HepG2 (cell line): ENCODE results near the gene APRT. TPM values are rescaled to one million over a fixed set of nuclear protein-coding genes. Genes with fewer than 3 reads are reported as not detected.
A peak's percentile ranks its signal among the peaks of the same experiment; 100 is the strongest.

Source experiments
- DRAP1 ChIP-seq: IDR thresholded peaks from 2 replicates; pipeline ENCODE4 v1.6.1; 2016; ENCODE audit warnings: missing genetic modification reagents, missing compliant biosample characterization
- ELK4 ChIP-seq: sonication (generic); formaldehyde crosslinking; IDR thresholded peaks from 2 replicates; pipeline ENCODE4 v1.9.0; 2021; ENCODE audit warnings: missing genetic modification reagents, borderline replicate concordance
- FIP1L1 ChIP-seq: fragments of 200-400 bp; formaldehyde crosslinking; IDR thresholded peaks from 2 replicates; pipeline ENCODE4 v1.6.1; 2018; ENCODE audit warnings: low read depth, mild to moderate bottlenecking, low read length, moderate library complexity, borderline replicate concordance; ENCODE audit not compliant: insufficient read depth
- JUND ChIP-seq: sonication (generic); formaldehyde crosslinking; IDR thresholded peaks from 2 replicates; pipeline ENCODE4 v1.8.0; 2022; ENCODE audit warnings: mild to moderate bottlenecking, missing genetic modification reagents
- MXI1 ChIP-seq: IDR thresholded peaks from 3 replicates; pipeline ENCODE4 v1.6.1; 2012; ENCODE audit warnings: low read depth, low read length, inconsistent platforms, borderline replicate concordance
- PHF20 ChIP-seq: sonication (generic); formaldehyde crosslinking; IDR thresholded peaks from 2 replicates; pipeline ENCODE4 v1.5.0; 2020; ENCODE audit warnings: mild to moderate bottlenecking, missing genetic modification reagents
- PPARG ChIP-seq: conservative IDR thresholded peaks from 2 replicates; pipeline ENCODE4 v1.6.1; 2016; ENCODE audit warnings: missing biosample characterization, missing genetic modification reagents
- SMAD1 ChIP-seq: sonication (generic); formaldehyde crosslinking; IDR thresholded peaks from 2 replicates; pipeline ENCODE4 v1.4.0; 2020; ENCODE audit warnings: missing genetic modification reagents, low read depth, mild to moderate bottlenecking, borderline replicate concordance
- SNAPC4 ChIP-seq: sonication (generic); formaldehyde crosslinking; IDR thresholded peaks from 2 replicates; pipeline ENCODE4 v1.4.0; 2020; ENCODE audit warnings: mild to moderate bottlenecking, missing genetic modification reagents
- SYNCRIP ChIP-seq: fragments of 200-400 bp; formaldehyde crosslinking; IDR thresholded peaks from 2 replicates; pipeline ENCODE4 v1.6.1; 2018; ENCODE audit warnings: mild to moderate bottlenecking, low read depth, low read length; ENCODE audit not compliant: insufficient read depth
- ZBTB20 ChIP-seq: sonication (generic); formaldehyde crosslinking; IDR thresholded peaks from 2 replicates; pipeline ENCODE4 v1.8.1; 2023; ENCODE audit warnings: missing genetic modification reagents, low read depth, mild to moderate bottlenecking, borderline replicate concordance
- ZBTB39 ChIP-seq: sonication (generic); formaldehyde crosslinking; IDR thresholded peaks from 2 replicates; pipeline ENCODE4 v1.5.0; 2020; ENCODE audit warnings: missing genetic modification reagents
- ZFP36 ChIP-seq: fragments of 150-350 bp; IDR thresholded peaks from 2 replicates; pipeline ENCODE4 v1.6.1; 2018; ENCODE audit warnings: borderline replicate concordance, low read length, low read depth; ENCODE audit not compliant: partially characterized antibody
- ZNF317 ChIP-seq: sonication (generic); formaldehyde crosslinking; IDR thresholded peaks from 2 replicates; pipeline ENCODE4 v1.5.0; 2020; ENCODE audit warnings: mild to moderate bottlenecking, missing genetic modification reagents
- ZNF501 ChIP-seq: sonication (generic); formaldehyde crosslinking; IDR thresholded peaks from 2 replicates; pipeline ENCODE4 v1.5.1; 2020; ENCODE audit warnings: mild to moderate bottlenecking, moderate library complexity, missing genetic modification reagents
- ZNF552 ChIP-seq: sonication (generic); formaldehyde crosslinking; IDR thresholded peaks from 2 replicates; pipeline ENCODE4 v1.9.0; 2022; ENCODE audit warnings: missing genetic modification reagents, mild to moderate bottlenecking, borderline replicate concordance
- polyA plus RNA-seq, 8 experiments: library from polyadenylated mRNA; depleted of rRNA in 3 of 8; stranded (reverse) in 7 of 8; unstranded in 1 of 8; fragments of >200 nt; fragmentation: Illumina TruSeq in 4 of 8; extraction: Trizol in 4 of 8; gene quantifications; 2 replicates each; pipeline versions ENCODE4 v1.2.1 to v1.2.3, GENCODE V29; 2011 to 2016; ENCODE audit warnings: low read depth in 4 of 8, missing spikeins in 1 of 8, mixed read lengths in 1 of 8; ENCODE audit not compliant: insufficient read depth in 1 of 8
- total RNA-seq, 5 experiments: library from RNA; depleted of rRNA; stranded (reverse); fragments of >200 nt; fragmentation: Illumina TruSeq; extraction: Trizol; gene quantifications; 2 replicates each; pipeline ENCODE4 v1.2.3, GENCODE V29; 2016; ENCODE audit warnings: low read depth in 1 of 5
- TF ChIP-seq, protein P1 (sequence below): sonication (generic); formaldehyde crosslinking; IDR thresholded peaks from 2 replicates; pipeline ENCODE4 v1.8.0; 2022; ENCODE audit warnings: mild to moderate bottlenecking, missing genetic modification reagents, borderline replicate concordance

APRT gene
- total and polyA plus RNA-seq, 2 of the 13 experiments (the other 11 are each of a cell fraction or from before 2014, with no cell fraction given), result 155 to 242 TPM

DNA sequence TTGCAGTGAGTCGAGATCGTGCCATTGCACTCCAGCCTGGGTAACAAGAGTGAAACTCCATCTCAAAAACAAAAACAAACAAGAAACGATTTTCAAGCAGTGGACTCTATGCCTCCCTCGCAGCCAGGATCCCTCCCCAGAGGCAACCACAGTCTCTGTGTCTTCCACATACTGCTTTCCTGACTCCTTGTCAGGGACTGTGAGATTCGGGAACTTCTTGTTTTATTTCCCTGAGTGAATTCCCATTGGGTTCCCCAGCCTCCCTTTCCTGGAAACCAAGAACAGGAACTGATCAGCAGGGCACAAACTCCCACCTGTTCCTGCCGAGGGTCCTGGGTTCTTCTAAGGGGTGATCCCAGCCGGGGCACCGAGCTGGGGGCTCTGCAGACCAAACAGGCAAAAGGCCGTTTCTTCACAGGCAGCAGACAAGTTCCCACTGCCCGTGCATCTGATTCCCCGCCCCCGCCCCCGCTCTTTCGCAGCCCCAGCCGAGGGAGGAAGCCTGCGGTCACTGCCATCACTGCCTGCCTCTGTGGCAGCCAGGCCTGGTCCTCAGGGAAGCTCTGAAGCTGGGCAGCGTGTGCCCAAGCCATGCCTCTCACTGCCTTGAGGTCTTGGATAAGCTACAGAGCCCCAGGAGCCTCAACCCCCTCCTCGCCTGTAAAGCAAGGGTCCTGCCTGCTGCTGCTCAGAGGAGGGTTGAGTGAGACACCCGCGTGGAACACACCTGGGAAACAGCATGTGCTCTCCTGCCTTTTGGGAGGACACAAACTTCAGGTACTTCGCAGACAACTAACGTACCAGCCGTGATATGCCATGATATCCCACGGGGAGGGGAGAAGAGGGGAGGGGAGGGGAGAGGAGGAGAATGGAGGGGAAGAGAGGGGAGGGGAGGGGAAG, 21.2 kb downstream of the APRT start (continued):
- TF ChIP-seq SYNCRIP (no peak), ZBTB39 (CRISPR knock-in tag) (0 out of 2 replicates have a peak, but pooled peaks have one; percentile 26), ZFP36 (no peak), PPARG (CRISPR knock-in tag) (no peak), SNAPC4 (no peak), ZNF552 (no peak), DRAP1 (CRISPR knock-in tag) (no peak), ZNF501 (0 out of 2 replicates have a peak, but pooled peaks have one; percentile 46), ZBTB20 (CRISPR knock-in tag) (no peak), FIP1L1 (no peak), PHF20 (CRISPR knock-in tag) (no peak), ELK4 (CRISPR knock-in tag) (no peak), ZNF317 (CRISPR knock-in tag) (no peak), MXI1 (no peak), SMAD1 (CRISPR knock-in tag) (0 out of 2 replicates have a peak, but pooled peaks have one; percentile 39), JUND (CRISPR knock-in tag) (no peak)
- TF ChIP-seq, protein P1, sequence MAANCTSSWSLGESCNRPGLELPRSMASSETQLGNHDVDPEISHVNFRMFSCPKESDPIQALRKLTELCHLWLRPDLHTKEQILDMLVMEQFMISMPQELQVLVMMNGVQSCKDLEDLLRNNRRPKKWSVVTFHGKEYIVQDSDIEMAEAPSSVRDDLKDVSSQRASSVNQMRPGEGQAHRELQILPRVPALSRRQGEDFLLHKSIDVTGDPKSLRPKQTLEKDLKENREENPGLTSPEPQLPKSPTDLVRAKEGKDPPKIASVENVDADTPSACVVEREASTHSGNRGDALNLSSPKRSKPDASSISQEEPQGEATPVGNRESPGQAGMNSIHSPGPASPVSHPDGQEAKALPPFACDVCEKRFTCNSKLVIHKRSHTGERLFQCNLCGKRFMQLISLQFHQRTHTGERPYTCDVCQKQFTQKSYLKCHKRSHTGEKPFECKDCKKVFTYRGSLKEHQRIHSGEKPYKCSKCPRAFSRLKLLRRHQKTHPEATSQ, result no peak
